ENCODE measurements around the gene CALML3. TPM values are rescaled to one million over a fixed set of nuclear protein-coding genes. Genes with fewer than 3 reads are reported as not detected.

The CALML3 gene
- total and polyA plus RNA-seq, 2 donors (not counting 1 experiment from before 2014, with no cell fraction given), result not detected

- DNase-seq (no peak), ATAC-seq (ENCODE audit: low read depth) (no peak)
- Histone ChIP-seq H3K4me3 (ENCODE audit: control extremely low read depth in 1 of 5, extremely low read depth in 1 of 5, insufficient read depth in 1 of 5, low read depth in 2 of 5, low read length in 4 of 5) (no peak overlapping the region), H3K4me1 (ENCODE audit: control insufficient read depth in 2 of 2, insufficient read depth in 2 of 2, low read length in 2 of 2) (no peaks in the 10 kb centered on the region), H2AFZ (ENCODE audit: insufficient read depth, low read depth, low read length, poor library complexity, severe bottlenecking) (no peak overlapping the region), H3K27me3 (replicated peaks in 1 of 4; ENCODE audit: control extremely low read depth in 1 of 4, control insufficient read depth in 3 of 4, insufficient read depth in 4 of 4, low read length in 3 of 4) (no peaks in the 10 kb centered on the region), H3K27ac (ENCODE audit: low read length in 2 of 2) (no peak overlapping the region), H3K4me2 (replicated peaks; ENCODE audit: low read depth, low read length, poor library complexity, severe bottlenecking) (no peak overlapping the region), H3K9me3 (ENCODE audit: control extremely low read depth in 1 of 3, control insufficient read depth in 2 of 3, insufficient read depth in 1 of 3, low read length in 2 of 3) (peaks cover 0 to 3% (median 0%) of the 10 kb centered on the region in 3 donors), H3K79me2 (ENCODE audit: control insufficient read depth, insufficient read depth, low read length) (no peaks in the 10 kb centered on the region), H4K20me1 (ENCODE audit: control insufficient read depth, insufficient read depth, low read length, poor library complexity, severe bottlenecking) (no peaks in the 10 kb centered on the region), H3K36me3 (replicated peaks in 1 of 2; ENCODE audit: control extremely low read depth in 1 of 2, control insufficient read depth in 1 of 2, extremely low read depth in 1 of 2, insufficient read depth in 2 of 2, low read length in 1 of 2) (no peaks in the 10 kb centered on the region), H3K9ac (ENCODE audit: low read length) (no peak overlapping the region)
- no peak overlapping the region for H3K27ac Mint-ChIP-seq
- H3K27me3 Mint-ChIP-seq, result peaks cover 4% of the 10 kb centered on the region
- ChIA-PET POLR2A (no interaction called here), CTCF (no interaction called here)
- no peak overlapping the region for H3K4me3 Mint-ChIP-seq
- no peaks in the 10 kb centered on the region for H3K9me3 Mint-ChIP-seq (ENCODE audit: insufficient read depth)
- TF ChIP-seq EZH2 (IDR thresholded peaks at IDR 0.05; ENCODE audit: borderline replicate concordance, insufficient read depth, low read depth, low read length, poor library complexity, severe bottlenecking), result no peak
- TF ChIP-seq, protein P1, sequence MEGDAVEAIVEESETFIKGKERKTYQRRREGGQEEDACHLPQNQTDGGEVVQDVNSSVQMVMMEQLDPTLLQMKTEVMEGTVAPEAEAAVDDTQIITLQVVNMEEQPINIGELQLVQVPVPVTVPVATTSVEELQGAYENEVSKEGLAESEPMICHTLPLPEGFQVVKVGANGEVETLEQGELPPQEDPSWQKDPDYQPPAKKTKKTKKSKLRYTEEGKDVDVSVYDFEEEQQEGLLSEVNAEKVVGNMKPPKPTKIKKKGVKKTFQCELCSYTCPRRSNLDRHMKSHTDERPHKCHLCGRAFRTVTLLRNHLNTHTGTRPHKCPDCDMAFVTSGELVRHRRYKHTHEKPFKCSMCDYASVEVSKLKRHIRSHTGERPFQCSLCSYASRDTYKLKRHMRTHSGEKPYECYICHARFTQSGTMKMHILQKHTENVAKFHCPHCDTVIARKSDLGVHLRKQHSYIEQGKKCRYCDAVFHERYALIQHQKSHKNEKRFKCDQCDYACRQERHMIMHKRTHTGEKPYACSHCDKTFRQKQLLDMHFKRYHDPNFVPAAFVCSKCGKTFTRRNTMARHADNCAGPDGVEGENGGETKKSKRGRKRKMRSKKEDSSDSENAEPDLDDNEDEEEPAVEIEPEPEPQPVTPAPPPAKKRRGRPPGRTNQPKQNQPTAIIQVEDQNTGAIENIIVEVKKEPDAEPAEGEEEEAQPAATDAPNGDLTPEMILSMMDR (IDR thresholded peaks at IDR 0.05), result no peak
- intact Hi-C loops (cut with micrococcal nuclease), result no loop called here
- no peaks in the 10 kb centered on the region for H3K4me1 Mint-ChIP-seq
- WGBS (ENCODE audit: insufficient coverage), result 92% methylated on average over 10 of the region's 11 CpGs
These were observed 4.4 kb downstream of the CALML3 start for GRCh38 chr10:5528989-5529701.

GRCh38 chr10:5529702-5530411 is 5.1 kb downstream of the CALML3 start:
- 100% methylated on average over 6 of the region's 7 CpGs for WGBS (ENCODE audit: insufficient coverage)
- H3K9me3 Mint-ChIP-seq (ENCODE audit: insufficient read depth), result no peaks in the 10 kb centered on the region
- no peaks in the 10 kb centered on the region for H3K4me1 Mint-ChIP-seq
- H3K79me2 ChIP-seq (ENCODE audit: control insufficient read depth, insufficient read depth, low read length), result no peaks in the 10 kb centered on the region
- ChIA-PET POLR2A (no interaction called here), CTCF (no interaction called here)
- no peak overlapping the region for H3K4me3 ChIP-seq (ENCODE audit: control extremely low read depth in 1 of 5, extremely low read depth in 1 of 5, insufficient read depth in 1 of 5, low read depth in 2 of 5, low read length in 4 of 5)
- no peaks in the 10 kb centered on the region for H3K36me3 ChIP-seq (replicated peaks in 1 of 2; ENCODE audit: control extremely low read depth in 1 of 2, control insufficient read depth in 1 of 2, extremely low read depth in 1 of 2, insufficient read depth in 2 of 2, low read length in 1 of 2)
- no peak overlapping the region for H3K27ac Mint-ChIP-seq
- intact Hi-C loops (cut with micrococcal nuclease), result no loop called here
- H2AFZ ChIP-seq (ENCODE audit: insufficient read depth, low read depth, low read length, poor library complexity, severe bottlenecking), result no peak overlapping the region
- DNase-seq (no peak), ATAC-seq (ENCODE audit: low read depth) (no peak)
- H3K27ac ChIP-seq (ENCODE audit: low read length in 2 of 2), result no peak overlapping the region
- H3K9ac ChIP-seq (ENCODE audit: low read length), result no peak overlapping the region
- no peaks in the 10 kb centered on the region for H3K4me1 ChIP-seq (ENCODE audit: control insufficient read depth in 2 of 2, insufficient read depth in 2 of 2, low read length in 2 of 2)
- H4K20me1 ChIP-seq (ENCODE audit: control insufficient read depth, insufficient read depth, low read length, poor library complexity, severe bottlenecking), result no peaks in the 10 kb centered on the region
- H3K4me3 Mint-ChIP-seq, result no peak overlapping the region
- H3K4me2 ChIP-seq (replicated peaks; ENCODE audit: low read depth, low read length, poor library complexity, severe bottlenecking), result no peak overlapping the region
- H3K9me3 ChIP-seq (ENCODE audit: control extremely low read depth in 1 of 3, control insufficient read depth in 2 of 3, insufficient read depth in 1 of 3, low read length in 2 of 3), result peaks cover 0 to 3% (median 0%) of the 10 kb centered on the region in 3 donors
- no peaks in the 10 kb centered on the region for H3K27me3 Mint-ChIP-seq
- no peaks in the 10 kb centered on the region for H3K27me3 ChIP-seq (replicated peaks in 1 of 4; ENCODE audit: control extremely low read depth in 1 of 4, control insufficient read depth in 3 of 4, insufficient read depth in 4 of 4, low read length in 3 of 4)
- TF ChIP-seq, protein P1 (IDR thresholded peaks at IDR 0.05), result no peak
- TF ChIP-seq EZH2 (IDR thresholded peaks at IDR 0.05; ENCODE audit: borderline replicate concordance, insufficient read depth, low read depth, low read length, poor library complexity, severe bottlenecking), result no peak

All from B cell (primary cell).